Upper lobe of left lung (tissue), 4 donors: ENCODE results near the gene BCAS1.

Source experiments
- CTCF ChIP-seq, 6 experiments: fragments of 450-650 bp in 4 of 6; fragments of 200-600 bp in 2 of 6; sonication (generic) in 2 of 6; IDR thresholded peaks; one replicate each; pipeline ENCODE4 v1.5.1; 2016 to 2019; ENCODE audit warnings: antibody characterized with exemption in 6 of 6
- EP300 ChIP-seq, 4 donors: sonication (generic); formaldehyde crosslinking; IDR thresholded peaks; one replicate each; pipeline ENCODE4 v1.5.1; 2017; ENCODE audit warnings: antibody characterized with exemption in 4 of 4, control low read depth in 2 of 4
- POLR2A ChIP-seq, 4 donors: fragments of 450-650 bp; IDR thresholded peaks; one replicate each; pipeline ENCODE4 v1.5.1; 2016 to 2017; ENCODE audit warnings: antibody characterized with exemption in 4 of 4, mild to moderate bottlenecking in 2 of 4
- POLR2AphosphoS5 ChIP-seq, 2 donors: sonication (generic); formaldehyde crosslinking; IDR thresholded peaks; one replicate each; pipeline ENCODE4 v1.5.1; 2017; ENCODE audit warnings: antibody characterized with exemption in 2 of 2

- TF ChIP-seq POLR2AphosphoS5 (IDR thresholded peaks at IDR 0.05) (no peak), CTCF (IDR thresholded peaks at IDR 0.05) (no peak), POLR2A (IDR thresholded peaks at IDR 0.05) (no peak), EP300 (IDR thresholded peaks at IDR 0.05) (no peak)
These were observed 140.3 kb downstream of the BCAS1 start for GRCh38 chr20:53929974-53930650.
